Spleen (tissue), 11 donors: Measurements from ENCODE around the gene TPST2. TPM values are rescaled to one million over a fixed set of nuclear protein-coding genes. Genes with fewer than 3 reads are reported as not detected.

Experiments used
- DNase-seq: peaks from one replicate; pipeline ENCODE4 v3.0.0-alpha.2; 2020
- H3K27ac ChIP-seq, 8 donors: fragments of 200-600 bp; sonication (generic) in 7 of 8; 1 replicate in 4 of 8; 2 replicates in 4 of 8; pipeline versions ENCODE4 v1.5.0 to v1.8.0; 2016 to 2021; ENCODE audit warnings: inconsistent platforms in 4 of 8, mild to moderate bottlenecking in 4 of 8, moderate library complexity in 1 of 8
- H3K27me3 ChIP-seq, 7 donors: fragments of 200-600 bp; sonication (generic) in 6 of 7; replicated peaks in 1 of 7; 1 replicate in 4 of 7; 2 replicates in 3 of 7; pipeline versions ENCODE4 v1.5.0 to v1.8.0; 2016 to 2021; ENCODE audit warnings: inconsistent platforms in 3 of 7, mild to moderate bottlenecking in 1 of 7
- H3K36me3 ChIP-seq, 6 donors: fragments of 200-600 bp; sonication (generic) in 5 of 6; 1 replicate in 4 of 6; 2 replicates in 2 of 6; pipeline versions ENCODE4 v1.5.0 to v1.8.0; 2016 to 2021; ENCODE audit warnings: inconsistent platforms in 2 of 6
- H3K4me1 ChIP-seq, 6 donors: fragments of 200-600 bp; sonication (generic) in 5 of 6; 1 replicate in 3 of 6; 2 replicates in 3 of 6; pipeline versions ENCODE4 v1.5.0 to v1.8.0; 2016 to 2021; ENCODE audit warnings: inconsistent platforms in 3 of 6
- H3K4me3 ChIP-seq, 8 donors: fragments of 200-600 bp; sonication (generic) in 7 of 8; 1 replicate in 4 of 8; 2 replicates in 4 of 8; pipeline versions ENCODE4 v1.5.0 to v1.8.0; 2016 to 2021; ENCODE audit warnings: inconsistent platforms in 4 of 8, mild to moderate bottlenecking in 4 of 8, moderate library complexity in 2 of 8
- H3K9me3 ChIP-seq, 8 donors: fragments of 200-600 bp; sonication (generic) in 7 of 8; 1 replicate in 4 of 8; 2 replicates in 4 of 8; pipeline versions ENCODE4 v1.5.0 to v1.8.0; 2016 to 2021; ENCODE audit warnings: inconsistent platforms in 4 of 8
- CTCF ChIP-seq, 11 experiments: fragments of 200-600 bp in 7 of 11; fragments of 450-650 bp in 4 of 11; sonication (generic) in 4 of 11; IDR thresholded peaks in 8 of 11; conservative IDR thresholded peaks in 3 of 11; 1 replicate in 7 of 11; 2 replicates in 4 of 11; pipeline versions ENCODE4 v1.4.0 to v1.8.0; 2016 to 2021; ENCODE audit warnings: antibody characterized with exemption in 11 of 11, inconsistent platforms in 4 of 11, mild to moderate bottlenecking in 1 of 11
- POLR2A ChIP-seq, 3 donors: fragments of 450-650 bp; IDR thresholded peaks; one replicate each; pipeline ENCODE4 v1.5.1; 2017; ENCODE audit warnings: antibody characterized with exemption in 3 of 3, mild to moderate bottlenecking in 1 of 3
- POLR2AphosphoS5 ChIP-seq, 3 donors: sonication (generic); formaldehyde crosslinking; IDR thresholded peaks; one replicate each; pipeline ENCODE4 v1.5.1; 2017; ENCODE audit warnings: antibody characterized with exemption in 3 of 3
- WGBS, 5 donors: extraction: QIAGEN DNeasy Blood & Tissue Kit in 3 of 5; methylation state at CpG; one replicate each; pipeline versions ENCODE4 v1.1.5 to v1.1.7; 2013 to 2018; 5-methylcytosine and 5-hydroxymethylcytosine counted together
- intact Hi-C: fragments of 100-400 bp; cut with DNase I; formaldehyde crosslinking; loops from one replicate; pipeline ENCODE4 v1.15.0; 2023; ENCODE audit warnings: low total_unique reads
- polyA plus RNA-seq, 3 donors: library from polyadenylated mRNA; stranded (reverse); fragments of 200-250 nt; gene quantifications; one replicate each; pipeline ENCODE4 v1.2.1, GENCODE V29; 2013
- total RNA-seq, 7 donors: library from RNA; depleted of rRNA in 3 of 7; stranded (reverse); fragments of >200 nt in 3 of 7; fragmentation: NEBNext Ultra II Directional in 4 of 7; extraction: Animal tissue kit (Norgen Biotek cat#: 25700) in 4 of 7; gene quantifications; one replicate each; pipeline versions ENCODE4 v1.1.0 to v1.2.1, GENCODE V29; 2016 to 2021
- donor health status: healthy with polysubstance abuse.
- donor health status: DM: no; HTN: no; CAD: no; lungs with moderate emphysema.
- donor health status: DM: no; HTN: no; CAD: no.
- donor health status: Bipolar disorder and iron deficiency.
- donor health status: healthy.
- donor health status: DM: no; HTN: no; CAD: no.
- donor health status: DM: yes; HTN: yes; CAD: no.

The TPST2 gene
- total and polyA plus RNA-seq, 10 donors: 14.6 to 119 (median 54.3) TPM

GRCh38 chr22:26563022-26563421 lies 26.9 kb downstream of the TPST2 start:
- H3K9me3 ChIP-seq: no peaks in the 10 kb centered on the region
- WGBS, 5 donors: 81 to 88% (median 87%) methylated on average over 5 of the region's 5 CpGs
- peaks cover 0 to 47% (median 10%) of the 10 kb centered on the region in 6 donors for H3K36me3 ChIP-seq
- H3K4me1 ChIP-seq: peaks cover 3 to 97% (median 54%) of the 10 kb centered on the region in 6 donors
- no peak overlapping the region for H3K4me3 ChIP-seq
- H3K27me3 ChIP-seq: no peaks in the 10 kb centered on the region
- DNase-seq: no peak
- TF ChIP-seq POLR2AphosphoS5 (IDR thresholded peaks at IDR 0.05) (no peak), POLR2A (IDR thresholded peaks at IDR 0.05) (no peak), CTCF (IDR thresholded peaks at IDR 0.05 in 8 of 11, conservative IDR thresholded peaks at IDR 0.05 in 3 of 11) (no peak)
- intact Hi-C loops: no loop called here
- H3K27ac ChIP-seq: no peak overlapping the region

GRCh38 chr22:26561756-26562417 lies 28.0 kb downstream of the TPST2 start:
- no peak for DNase-seq

GRCh38 chr22:26559961-26560575 lies 29.9 kb downstream of the TPST2 start:
- Histone ChIP-seq H3K4me1 (peaks cover 3 to 94% (median 55%) of the 10 kb centered on the region in 6 donors), H3K36me3 (peaks cover 0 to 44% (median 7%) of the 10 kb centered on the region in 6 donors), H3K27ac (peak overlapping the region in 5 of 8 donors; percentile 7 to 51 (median 36)), H3K9me3 (no peaks in the 10 kb centered on the region), H3K27me3 (no peaks in the 10 kb centered on the region), H3K4me3 (no peak overlapping the region)
- intact Hi-C loops: no loop called here
- DNase-seq: no peak
- whole genome bisulfite sequencing, 5 donors: 79 to 93% (median 82%) methylated on average over 13 of the region's 13 CpGs
- TF ChIP-seq POLR2A (IDR thresholded peaks at IDR 0.05): no peak
- TF ChIP-seq CTCF (IDR thresholded peaks at IDR 0.05 in 8 of 11, conservative IDR thresholded peaks at IDR 0.05 in 3 of 11): no peak
- no peak for TF ChIP-seq POLR2AphosphoS5 (IDR thresholded peaks at IDR 0.05)

More at GRCh38 chr22:26561756-26562417, 28.0 kb downstream of the TPST2 start:
- H3K36me3 ChIP-seq: peaks cover 0 to 45% (median 8%) of the 10 kb centered on the region in 6 donors
- H3K9me3 ChIP-seq: no peaks in the 10 kb centered on the region
- no peaks in the 10 kb centered on the region for H3K27me3 ChIP-seq
- H3K4me1 ChIP-seq: peaks cover 3 to 95% (median 52%) of the 10 kb centered on the region in 6 donors
- intact Hi-C loops: no loop called here
- H3K4me3 ChIP-seq: no peak overlapping the region
- 72 to 85% (median 83%) methylated on average over 2 to 9 of the region's 9 CpGs for WGBS, 5 donors
- TF ChIP-seq CTCF (IDR thresholded peaks at IDR 0.05 in 8 of 11, conservative IDR thresholded peaks at IDR 0.05 in 3 of 11): no peak
- TF ChIP-seq POLR2A (IDR thresholded peaks at IDR 0.05): no peak
- TF ChIP-seq POLR2AphosphoS5 (IDR thresholded peaks at IDR 0.05): no peak
- peak overlapping the region in 1 of 8 donors; percentile 42 for H3K27ac ChIP-seq

- intact Hi-C loops: no loop called here
- peak overlapping the region in 4 of 8 donors; percentile 12 to 60 (median 20) for H3K27ac ChIP-seq
- WGBS, 5 donors: 57 to 87% (median 81%) methylated on average over 3 of the region's 3 CpGs
Measured at GRCh38 chr22:26558248-26558895, 31.6 kb downstream of the TPST2 start.

More at GRCh38 chr22:26558248-26558895, 31.6 kb downstream of the TPST2 start:
- no peaks in the 10 kb centered on the region for H3K9me3 ChIP-seq
- H3K36me3 ChIP-seq: peaks cover 0 to 31% (median 0%) of the 10 kb centered on the region in 6 donors
- H3K4me3 ChIP-seq: no peak overlapping the region
- H3K27me3 ChIP-seq: no peaks in the 10 kb centered on the region
- DNase-seq: no peak
- no peak for TF ChIP-seq POLR2AphosphoS5 (IDR thresholded peaks at IDR 0.05)
- no peak for TF ChIP-seq CTCF (IDR thresholded peaks at IDR 0.05 in 8 of 11, conservative IDR thresholded peaks at IDR 0.05 in 3 of 11)
- no peak for TF ChIP-seq POLR2A (IDR thresholded peaks at IDR 0.05)
- H3K4me1 ChIP-seq: peaks cover 0 to 94% (median 56%) of the 10 kb centered on the region in 6 donors
